ENCODE results near the gene PBRM1.
A peak's percentile ranks its signal among the peaks of the same experiment; 100 is the strongest.

The PBRM1 gene

DNA sequence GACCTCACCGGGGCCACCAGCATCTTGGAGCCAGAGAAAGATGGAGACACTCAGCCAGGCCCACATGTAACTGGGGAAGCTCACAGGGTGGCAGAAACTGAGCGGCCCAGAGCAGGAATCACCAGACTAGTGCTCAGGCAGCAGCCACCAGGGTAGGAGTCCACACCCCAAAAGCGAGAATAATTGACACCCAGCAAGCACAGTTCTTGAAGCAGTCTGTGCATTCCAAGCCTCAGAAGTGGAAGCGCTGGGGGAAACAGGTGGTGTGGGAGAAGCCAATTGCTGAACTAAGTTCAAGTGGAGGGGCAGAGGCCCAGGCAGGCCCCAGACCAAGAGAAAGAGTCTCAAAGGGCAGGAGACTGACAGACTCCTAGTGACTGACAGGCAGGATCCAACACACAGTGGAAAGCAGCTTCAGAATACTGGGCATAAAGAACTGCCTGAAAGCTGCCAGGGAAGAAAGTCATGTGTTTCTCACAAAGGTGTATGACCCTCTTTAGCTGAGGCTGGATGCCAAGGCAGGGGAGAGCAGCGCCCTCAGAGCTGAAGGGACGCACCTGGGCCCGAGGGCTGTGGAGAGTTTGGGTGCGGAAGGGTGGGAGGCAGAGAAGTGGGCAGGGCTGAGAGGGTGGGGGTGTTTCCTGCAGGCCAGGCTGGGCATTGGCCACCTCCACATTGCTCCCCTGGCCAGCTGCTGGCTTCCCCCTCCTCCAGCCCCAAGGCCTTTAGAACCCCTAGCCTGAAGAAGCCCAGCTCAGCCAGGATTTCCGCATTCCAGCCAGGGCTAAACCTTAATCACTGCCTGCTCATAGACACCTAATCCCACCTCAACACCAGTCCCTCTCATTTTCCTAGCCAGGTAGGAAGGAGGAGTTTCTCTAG, 159.8 kb downstream of the PBRM1 start:
- no peak for DNase-seq

DNA sequence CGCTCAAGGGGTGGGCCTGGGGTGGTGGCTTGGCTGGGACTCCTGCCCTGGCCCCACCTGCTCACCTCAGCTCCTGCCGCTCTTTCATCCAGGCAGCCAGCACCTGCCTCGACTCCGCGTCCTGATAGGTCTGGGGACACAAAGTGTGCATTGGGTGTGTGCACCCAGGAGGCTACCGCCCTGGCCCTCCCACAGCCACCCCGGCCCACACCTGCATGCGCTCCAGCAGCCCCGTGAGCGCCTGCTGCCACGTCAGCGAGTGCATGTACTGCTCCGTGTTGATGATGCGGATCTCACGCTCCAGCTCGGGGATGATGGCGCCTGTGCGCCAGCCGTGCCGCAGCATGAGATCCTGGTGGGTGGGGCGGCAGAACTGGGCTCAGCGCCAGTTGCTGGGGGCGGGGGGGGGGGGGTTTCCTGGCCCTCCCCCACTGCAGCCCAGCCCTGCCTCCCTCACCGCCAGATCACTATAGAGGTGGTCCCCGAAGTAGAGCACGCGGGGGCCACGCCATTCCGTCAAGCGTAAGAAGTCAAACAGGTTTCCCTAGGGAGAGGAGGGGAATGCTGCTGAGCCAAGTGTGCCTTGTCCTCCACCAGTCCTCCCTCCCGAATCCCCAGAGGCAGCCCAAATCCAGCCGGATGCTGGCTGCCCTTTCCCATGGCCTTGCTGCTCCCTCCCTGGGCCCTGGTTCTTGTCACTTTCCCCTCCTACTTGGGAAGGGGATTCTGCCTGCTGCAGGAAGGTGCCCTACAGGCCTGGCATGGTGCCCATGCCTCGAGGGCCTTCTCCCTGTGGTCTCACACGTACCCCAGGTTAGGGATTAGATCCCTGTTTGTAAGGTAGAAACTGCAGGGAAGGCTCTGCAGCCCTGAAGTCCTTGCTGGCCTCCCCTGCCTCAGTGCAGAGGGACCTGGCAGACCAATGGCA, 160.7 kb downstream of the PBRM1 start:
- no peak for DNase-seq

DNA sequence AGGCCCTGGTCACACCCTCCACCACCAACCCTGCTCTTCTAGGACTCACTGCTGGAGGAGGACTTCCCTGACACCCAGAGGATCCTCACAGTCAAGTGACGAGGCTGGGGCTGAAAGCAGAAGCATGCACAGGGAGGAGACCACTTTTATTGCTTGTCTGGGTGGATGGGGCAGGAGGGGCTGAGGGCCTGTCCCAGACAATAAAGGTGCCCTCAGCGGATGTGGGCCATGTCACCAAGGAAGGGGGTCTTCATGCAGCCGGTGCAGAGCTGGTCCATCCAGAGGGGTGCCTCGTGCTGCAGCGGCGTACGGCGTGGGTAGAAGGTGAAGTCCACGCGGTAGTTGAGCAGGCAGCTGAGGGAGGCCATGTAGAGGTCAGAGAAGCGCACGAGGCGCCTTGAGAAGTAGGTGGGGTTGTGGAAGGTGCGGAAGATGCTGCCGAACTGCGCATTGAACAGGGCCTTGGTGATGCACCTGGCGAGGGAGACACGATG, 161.4 kb downstream of the PBRM1 start:
- no peak for DNase-seq

DNA sequence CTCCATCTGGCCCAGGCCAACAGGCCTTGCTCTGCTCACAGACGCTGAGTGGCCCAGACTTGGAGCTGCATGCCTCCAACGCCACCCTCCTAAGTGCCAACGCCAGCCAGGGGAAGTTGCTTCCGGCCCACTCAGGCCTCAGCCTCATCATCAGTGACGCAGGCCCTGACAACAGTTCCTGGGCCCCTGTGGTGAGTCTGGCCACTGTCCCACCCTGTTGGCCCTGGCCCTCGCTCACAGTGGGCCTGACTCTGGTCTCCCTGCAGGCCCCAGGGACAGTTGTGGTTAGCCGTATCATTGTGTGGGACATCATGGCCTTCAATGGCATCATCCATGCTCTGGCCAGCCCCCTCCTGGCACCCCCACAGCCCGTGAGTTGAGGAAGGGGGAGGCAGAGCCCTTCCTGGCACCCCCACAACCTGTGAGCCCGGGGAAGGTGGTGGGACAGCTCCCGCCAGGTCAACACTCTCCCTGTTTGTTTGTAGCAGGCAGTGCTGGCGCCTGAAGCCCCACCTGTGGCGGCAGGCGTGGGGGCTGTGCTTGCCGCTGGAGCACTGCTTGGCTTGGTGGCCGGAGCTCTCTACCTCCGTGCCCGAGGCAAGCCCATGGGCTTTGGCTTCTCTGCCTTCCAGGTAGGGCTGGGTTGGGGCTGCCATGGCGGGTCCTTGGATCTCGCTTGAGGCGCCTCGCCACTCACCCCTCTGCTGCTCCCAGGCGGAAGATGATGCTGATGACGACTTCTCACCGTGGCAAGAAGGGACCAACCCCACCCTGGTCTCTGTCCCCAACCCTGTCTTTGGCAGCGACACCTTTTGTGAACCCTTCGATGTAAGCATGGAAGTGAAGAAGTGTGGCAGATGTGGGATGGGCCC, 162.1 kb downstream of the PBRM1 start:
- no peak for DNase-seq

DNA sequence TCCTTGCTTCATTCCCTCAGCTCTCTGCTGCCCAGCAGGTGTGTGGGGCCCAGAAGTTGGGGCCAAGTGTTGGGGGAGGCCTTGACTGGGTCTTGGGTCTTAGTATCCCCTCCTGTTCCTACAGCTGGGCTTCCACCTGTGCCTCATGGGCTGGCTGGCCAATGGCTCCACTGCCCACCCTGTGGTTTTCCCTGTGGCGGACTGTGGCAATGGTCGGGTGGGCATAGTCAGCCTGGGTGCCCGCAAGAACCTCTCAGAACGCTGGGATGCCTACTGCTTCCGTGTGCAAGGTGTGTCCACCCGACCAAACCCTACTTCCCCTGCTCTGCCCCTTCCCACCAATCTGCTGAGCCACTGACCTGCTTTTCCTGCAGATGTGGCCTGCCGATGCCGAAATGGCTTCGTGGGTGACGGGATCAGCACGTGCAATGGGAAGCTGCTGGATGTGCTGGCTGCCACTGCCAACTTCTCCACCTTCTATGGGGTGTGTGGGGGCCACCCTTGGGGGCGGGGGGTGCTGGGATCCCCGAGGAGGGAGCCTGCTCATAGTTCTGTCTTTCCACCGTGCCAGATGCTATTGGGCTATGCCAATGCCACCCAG, 163.0 kb downstream of the PBRM1 start:
- no peak for DNase-seq

DNA sequence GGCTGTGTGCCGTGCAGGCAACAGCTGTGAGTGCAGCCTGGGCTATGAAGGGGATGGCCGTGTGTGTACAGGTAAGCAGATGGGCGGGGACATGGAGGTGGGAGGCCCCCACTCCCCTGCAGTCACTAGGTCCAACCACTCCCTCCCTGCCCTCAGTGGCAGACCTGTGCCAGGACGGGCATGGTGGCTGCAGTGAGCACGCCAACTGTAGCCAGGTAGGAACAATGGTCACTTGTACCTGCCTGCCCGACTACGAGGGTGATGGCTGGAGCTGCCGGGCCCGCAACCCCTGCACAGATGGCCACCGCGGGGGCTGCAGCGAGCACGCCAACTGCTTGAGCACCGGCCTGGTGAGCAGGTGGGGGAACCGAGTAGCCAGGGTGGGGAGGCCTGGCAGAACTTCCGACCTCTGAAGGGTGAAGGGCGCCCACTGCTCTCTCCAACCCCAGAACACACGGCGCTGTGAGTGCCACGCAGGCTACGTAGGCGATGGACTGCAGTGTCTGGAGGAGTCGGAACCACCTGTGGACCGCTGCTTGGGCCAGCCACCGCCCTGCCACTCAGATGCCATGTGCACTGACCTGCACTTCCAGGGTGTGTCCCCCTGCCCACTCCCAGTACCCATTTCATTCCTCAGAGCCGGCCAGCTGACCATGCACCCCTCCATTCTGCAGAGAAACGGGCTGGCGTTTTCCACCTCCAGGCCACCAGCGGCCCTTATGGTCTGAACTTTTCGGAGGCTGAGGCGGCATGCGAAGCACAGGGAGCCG, 163.6 kb downstream of the PBRM1 start:
- no peak for DNase-seq

DNA sequence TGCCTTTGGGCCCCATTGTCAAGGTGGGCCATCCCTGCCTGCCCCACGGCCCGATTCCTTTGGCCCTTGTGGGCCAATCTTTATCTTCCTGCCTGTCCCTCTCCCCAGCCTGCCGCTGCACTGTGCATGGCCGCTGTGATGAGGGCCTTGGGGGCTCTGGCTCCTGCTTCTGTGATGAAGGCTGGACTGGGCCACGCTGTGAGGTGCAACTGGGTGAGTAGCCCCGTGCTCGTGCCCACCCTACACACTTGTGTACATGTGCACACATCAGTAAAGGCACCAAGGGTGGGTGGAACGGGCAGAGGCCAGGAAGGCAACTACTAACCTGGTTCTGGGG, 164.3 kb downstream of the PBRM1 start:
- DNase-seq: no peak

DNA sequence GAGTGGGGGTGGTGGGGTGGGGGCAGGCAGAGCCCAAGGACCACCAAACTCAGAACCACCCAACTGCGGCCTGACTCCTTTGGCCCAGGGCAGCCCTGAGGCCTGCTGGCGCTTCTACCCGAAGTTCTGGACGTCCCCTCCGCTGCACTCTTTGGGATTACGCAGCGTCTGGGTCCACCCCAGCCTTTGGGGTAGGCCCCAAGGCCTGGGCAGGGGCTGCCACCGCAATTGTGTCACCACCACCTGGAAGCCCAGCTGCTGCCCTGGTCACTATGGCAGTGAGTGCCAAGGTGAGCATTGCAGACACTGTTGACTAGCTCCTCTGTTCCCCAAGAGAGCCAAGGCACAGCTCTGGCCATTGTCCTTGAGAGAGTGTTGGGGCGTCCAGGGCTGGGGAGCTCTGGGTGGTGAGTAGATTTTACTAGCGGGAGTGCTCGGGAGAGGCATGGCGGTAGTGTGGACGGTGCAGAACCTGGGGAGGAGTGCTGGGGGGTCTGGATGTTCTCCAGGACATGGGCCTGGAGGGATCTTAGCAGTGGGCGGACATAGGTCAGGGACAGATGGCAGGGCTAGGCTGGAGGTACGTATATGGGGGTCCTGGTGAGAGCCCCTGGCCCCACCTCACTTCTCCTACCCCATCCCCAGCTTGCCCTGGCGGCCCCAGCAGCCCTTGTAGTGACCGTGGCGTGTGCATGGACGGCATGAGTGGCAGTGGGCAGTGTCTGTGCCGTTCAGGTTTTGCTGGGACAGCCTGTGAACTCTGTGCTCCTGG, 164.8 kb downstream of the PBRM1 start:
- no peak for DNase-seq

DNA sequence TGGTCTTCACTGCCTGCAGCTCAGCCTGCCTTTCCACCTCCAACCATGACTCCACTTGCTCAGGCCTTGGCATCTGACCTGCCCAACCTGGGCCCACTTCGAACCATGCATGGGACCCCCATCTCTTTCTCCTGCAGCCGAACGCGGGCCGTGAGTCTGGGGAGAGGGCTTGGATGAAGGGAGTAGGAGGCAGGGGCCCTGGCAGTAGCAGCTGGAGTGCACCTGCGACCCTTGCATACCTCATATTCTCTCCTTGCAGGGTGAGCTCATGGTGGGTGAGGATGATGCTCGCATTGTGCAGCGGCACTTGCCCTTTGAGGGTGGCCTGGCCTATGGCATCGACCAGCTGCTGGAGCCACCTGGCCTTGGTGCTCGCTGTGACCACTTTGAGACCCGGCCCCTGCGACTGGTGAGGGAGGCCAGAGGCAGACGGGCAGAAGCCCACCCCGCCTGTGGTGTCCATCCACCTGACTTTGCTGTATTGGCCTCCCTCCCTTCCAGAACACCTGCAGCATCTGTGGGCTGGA, 165.5 kb downstream of the PBRM1 start:
- DNase-seq: no peak

DNA sequence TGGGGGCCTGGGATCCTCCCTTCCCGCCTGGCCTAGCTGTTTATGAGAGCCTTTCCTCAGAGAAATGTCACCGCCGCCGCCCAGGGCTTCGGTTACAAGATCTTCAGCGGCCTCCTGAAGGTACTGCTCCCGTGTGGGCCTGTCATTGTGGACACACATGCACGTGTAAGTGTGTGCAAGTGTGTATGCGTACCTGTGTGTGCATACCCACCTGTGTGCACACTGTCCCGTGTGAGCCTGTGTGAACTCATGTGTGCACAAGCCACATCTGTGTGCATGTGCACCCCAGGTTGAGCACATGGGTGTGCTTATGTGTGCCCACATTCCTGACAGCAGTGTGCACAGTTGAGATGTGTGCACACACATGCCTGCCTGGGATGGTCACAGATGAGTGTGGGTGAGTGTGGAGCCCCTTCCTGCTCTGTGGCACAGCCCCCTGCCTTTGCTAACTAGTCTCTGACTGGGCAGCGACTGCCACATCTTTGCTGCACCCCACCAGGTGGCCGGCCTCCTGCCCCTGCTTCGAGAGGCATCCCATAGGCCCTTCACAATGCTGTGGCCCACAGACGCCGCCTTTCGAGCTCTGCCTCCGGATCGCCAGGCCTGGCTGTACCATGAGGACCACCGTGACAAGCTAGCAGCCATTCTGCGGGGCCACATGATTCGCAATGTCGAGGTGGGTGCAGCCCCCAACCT, 166.1 kb downstream of the PBRM1 start:
- DNase-seq: no peak

DNA sequence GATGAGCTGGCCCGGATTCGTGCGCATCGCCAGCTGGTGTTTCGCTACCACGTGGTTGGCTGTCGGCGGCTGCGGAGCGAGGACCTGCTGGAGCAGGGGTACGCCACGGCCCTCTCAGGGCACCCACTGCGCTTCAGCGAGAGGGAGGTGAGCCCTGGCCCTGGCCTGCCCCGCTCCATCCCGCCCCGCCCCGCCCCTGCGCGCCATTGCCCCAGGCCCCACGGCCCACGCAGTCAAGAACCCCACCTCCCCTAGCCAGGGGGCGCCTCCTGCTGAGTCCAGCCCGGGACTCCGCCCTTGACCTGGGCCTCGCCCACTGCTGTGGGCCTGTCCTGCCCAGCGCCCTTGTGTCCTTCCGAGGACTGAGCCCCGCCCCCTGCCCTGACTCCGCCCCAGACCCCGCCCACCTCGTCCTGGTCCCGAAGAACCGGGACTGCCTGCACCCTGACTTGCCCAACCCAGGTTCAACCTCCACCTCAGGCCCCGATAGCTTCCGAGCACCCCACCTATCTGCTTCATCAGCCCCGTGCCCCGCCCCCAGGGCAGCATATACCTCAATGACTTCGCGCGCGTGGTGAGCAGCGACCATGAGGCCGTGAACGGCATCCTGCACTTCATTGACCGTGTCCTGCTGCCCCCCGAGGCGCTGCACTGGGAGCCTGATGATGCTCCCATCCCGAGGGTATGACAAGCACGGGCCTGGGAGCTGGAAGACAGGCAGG, 166.8 kb downstream of the PBRM1 start:
- DNase-seq: peak in 2 of 58 donors; percentile 21 to 26

DNA sequence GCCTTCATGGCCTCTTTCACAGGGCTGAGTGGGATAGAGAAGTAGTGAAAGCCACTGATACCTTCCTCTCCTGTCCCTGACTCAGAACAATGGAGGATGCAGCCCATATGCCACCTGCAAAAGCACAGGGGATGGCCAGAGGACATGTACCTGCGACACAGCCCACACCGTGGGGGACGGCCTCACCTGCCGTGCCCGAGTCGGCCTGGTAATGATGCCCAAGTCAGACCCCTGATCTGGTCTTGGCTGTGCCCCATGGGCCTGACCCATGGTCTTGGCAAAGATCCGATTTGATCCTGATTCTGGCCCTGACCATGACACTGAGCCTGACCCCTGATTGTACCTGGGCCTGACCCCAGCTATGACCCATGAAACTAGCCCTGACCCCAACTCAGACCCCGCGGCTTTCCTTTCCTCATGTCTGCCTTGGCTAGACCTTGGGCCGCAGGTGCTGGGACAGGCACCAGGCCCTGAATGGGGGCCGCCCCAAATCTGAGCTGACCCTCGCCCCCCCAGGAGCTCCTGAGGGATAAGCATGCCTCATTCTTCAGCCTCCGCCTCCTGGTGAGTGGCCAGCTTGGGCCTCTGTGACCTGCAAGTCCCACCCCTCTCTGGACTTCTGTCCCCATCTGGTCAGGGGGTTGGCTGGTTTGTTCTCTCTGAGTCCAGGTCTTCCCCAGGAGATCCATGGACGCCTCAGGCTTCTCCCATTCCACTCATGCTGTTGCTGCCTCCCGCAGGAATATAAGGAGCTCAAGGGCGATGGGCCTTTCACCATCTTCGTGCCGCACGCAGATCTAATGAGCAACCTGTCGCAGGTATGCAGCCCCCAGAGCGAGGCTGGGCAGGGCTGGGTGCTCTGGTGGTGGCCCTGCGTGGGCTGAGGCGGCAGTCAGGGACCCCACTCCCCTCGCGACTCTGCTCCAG, 167.7 kb downstream of the PBRM1 start:
- DNase-seq: no peak

DNA sequence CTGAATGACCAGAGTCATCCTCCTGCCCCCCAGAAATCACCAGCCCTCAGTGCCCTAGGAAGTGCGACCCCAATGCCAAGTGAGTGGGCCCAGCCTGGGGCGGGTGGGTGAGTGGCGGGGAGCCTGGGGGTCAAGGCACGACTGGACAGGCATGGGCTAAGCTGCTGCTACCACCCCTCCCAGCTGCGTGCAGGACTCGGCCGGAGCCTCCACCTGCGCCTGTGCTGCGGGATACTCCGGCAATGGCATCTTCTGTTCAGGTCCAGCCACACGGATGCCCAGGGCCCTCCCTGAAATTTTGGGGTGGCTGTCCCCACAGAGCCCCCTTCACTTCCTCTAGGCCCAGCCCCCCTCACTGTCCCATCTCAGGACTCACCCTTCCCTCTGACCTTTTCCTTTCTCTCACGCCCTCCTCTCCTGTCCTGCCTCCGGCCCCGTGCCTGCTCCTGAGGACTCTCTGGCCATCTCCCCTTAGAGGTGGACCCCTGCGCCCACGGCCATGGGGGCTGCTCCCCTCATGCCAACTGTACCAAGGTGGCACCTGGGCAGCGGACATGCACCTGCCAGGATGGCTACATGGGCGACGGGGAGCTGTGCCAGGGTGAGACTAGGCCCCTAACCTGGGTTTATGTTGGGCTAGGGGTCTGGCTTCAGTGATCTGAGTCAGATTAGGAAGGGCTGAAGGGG, 169.1 kb downstream of the PBRM1 start:
- no peak for DNase-seq

DNA sequence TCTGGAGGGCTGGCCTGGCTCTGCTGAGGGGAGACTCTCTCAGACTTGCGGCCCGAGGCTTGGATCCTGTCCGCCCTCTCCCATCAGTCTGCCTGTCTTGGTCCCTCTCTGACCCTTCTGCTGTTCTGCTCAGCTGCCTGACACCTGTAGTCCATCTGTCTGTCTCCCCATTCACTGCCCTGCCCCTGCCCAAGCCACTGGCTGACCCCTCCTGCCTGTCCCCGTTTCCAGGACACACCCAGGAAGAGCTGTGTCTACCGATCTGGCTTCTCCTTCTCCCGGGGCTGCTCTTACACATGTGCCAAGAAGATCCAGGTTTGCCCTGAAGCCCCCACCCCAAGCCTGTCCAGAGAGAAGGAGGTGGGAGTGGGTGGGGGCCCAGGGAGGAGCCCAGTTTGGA, 170.5 kb downstream of the PBRM1 start:
- DNase-seq: no peak

DNA sequence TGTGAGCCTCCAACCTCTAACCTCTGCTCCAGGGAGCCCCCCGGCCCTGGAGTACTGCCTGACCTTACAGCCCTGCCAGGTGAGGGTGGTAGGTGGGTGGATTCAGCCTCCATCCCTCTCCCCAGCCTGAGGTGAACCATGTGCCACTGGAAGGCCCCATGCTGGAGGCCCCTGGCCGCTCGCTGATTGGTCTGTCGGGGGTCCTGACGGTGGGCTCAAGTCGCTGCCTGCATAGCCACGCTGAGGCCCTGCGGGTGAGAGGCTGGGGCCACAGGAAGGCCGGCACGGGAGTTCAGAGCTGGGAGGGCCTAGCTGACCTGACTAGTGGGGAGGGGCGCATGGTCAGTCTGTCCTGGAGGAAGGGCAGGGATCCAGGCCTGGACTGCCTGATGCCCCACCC, 171.1 kb downstream of the PBRM1 start:
- no peak for DNase-seq

DNA sequence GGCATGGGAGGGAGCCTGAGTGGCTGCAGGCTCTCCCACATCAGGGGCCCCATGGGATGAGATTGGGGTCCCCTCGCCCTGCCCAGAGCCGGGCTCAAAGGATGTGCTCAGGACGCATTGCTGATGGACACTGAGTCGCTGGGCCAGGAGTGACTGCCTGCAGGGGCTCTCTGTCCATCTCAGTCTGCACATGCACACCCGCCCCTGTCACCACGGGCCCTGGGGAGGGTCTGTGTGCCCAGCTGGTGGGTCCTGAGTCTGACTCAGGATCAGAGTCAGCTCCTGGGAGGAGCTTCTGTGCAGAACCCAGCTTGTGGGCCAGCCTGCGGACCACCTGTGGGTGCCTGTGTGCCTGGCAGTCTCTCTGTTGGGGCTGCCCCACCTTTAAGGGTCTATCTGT, 172.4 kb downstream of the PBRM1 start:
- no peak for DNase-seq
